Fibroblast of skin of right biceps (primary cell): ENCODE measurements around the gene SSBP3.

Experiments
- DNase-seq: peaks from one replicate; pipeline ENCODE4 v3.0.0-alpha.2; 2013

The SSBP3 gene

DNA sequence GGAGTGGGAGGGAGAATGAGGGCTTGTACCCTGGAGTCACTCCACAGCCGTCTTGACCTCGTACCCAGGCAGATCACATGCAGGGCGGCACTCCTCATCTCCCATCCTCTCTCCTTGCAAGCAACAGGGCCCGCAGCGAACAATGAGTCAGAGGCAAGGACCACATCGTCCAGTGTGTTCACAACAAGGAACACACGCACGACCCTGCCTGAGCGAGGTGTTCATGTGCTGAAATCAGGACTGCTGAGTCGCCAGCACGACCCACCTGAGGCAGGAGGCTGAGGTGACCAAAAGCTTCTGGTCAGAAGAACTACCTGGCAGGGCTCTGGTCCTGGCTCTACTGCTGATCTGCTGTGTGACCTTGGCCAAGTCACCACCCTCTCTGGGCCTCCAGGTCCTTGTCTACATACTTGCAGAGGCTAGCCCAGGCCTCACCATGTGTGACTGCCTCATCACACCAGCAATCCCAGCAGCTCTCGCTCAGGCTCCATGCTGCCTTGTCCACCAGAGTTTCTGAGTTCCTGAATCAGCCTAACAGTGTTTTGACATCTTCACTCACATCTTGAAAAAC is 78.0 kb downstream of the SSBP3 start:
- no peak for DNase-seq

DNA sequence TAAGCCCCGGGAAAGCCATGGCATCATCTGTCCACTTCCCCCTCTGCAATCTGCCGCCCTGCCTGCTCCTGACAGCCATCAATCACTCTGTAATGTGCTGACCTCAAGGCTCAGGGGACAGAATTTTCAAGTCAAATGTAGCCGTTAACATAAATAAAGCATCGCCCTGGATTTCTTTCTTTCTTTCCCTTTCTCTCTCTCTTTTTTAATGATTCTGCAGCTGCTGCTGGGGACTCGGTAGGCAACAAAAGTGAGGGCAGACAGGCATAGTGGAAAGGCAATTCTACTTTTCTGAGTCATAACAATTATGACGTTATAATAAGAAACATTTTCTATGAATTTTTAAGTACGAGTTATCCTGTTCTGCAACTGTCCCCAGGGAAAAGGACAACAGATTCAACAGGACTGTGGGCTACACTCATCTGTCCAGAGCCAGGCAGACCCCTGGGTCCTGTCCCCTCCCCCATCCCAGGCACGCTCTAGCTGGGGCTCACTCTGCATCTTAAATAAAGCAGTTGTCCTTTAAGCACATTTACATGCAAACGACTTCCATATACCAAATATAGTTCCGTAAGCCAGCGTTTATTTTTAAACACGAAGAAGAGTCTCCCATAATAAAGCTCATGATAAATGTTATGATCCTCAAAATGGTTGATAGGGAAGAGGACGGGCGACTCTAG is 78.7 kb downstream of the SSBP3 start:
- peak; percentile 71 for DNase-seq

DNA sequence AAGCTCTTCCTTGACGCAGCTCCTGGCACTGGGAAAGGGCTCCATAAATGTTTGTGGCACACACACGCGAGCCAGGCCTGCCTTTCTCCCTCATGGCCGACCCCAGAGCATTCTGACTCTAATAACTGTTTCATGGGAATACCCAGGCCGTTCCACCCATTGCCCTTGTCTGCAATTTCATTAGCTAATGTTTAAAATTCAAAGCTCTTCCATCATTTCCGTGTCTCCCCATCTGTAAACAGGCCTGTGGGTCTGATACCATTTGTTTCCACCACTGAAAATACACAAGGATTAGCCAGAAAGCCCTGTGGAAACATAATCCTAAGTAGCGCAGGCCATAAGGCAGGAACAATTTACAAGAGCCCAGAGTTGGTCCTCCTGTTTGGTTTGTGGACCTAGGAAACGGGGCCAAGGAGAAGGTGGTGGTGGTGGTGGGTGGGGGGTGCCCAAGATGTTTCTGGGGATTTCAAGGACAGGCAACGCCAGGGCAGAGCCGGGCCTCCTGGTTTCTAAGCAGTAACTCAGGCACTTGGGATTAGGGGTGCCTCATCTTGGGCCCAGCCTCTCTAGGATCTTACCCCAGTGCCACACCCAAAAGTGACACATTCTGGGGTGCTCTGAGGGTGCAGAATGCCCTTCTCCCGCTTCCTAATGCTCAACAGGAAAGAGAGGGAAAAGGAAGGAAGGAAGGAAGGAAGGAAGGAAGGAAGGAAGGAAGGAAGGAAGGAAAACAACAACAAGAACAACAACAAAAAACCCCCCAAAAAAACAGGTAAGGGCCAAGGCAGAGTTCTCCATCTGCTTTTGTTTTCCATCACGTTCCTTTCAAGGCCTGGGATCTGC is 79.4 kb downstream of the SSBP3 start:
- no peak for DNase-seq

DNA sequence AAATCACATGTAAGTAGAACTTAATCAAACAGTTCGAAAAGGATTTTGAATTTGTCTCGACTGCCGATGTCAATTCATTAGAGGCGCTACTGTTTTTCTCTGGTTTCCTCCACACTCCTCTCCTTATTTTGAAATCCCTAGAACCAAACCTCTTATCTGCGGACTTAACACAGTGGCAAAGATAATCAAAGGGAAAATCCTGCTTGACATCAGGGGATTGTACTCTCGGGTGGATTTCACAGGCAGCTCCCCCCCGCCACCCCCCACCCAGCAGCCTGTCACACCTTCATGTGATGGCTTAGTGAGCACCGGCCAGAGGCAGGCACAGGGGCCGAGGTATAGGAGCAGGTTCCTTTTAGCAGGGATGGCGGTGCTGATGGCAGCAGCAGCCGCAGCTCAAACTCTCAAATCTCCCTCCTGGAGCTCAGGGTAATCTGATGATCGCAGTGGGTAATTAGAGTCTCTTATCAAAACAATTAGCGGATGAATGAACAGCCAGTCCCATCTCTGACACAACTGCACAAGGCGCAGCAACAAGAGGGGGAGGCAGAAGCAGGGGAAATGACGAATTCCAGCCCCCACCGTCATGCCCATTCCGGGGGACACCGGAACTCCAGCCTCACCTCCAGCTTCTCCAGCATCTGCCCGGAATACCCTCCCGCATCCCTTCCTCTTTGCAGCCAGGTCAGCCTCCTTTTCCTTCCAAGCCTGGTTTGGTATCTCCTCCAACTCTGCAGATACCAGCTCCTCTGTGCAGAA is 80.3 kb downstream of the SSBP3 start:
- DNase-seq = no peak

DNA sequence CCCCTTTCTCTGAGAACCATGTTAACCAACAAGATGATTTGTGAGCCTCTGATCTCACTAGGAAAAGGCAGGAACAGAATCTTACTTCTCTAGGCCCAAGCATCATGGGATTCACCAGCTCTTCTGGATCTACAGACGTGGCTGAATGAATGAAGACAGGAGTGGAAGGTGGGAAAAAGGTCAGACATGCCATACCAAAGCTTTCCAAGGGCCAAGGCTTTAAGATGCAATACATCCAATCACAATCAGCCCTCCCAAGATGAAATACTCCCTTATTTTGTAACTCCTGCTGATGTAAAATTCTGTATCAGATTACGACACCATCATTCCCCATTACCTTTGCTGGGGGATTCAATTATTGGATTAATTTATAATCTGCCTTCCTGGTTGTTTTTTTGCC is 80.9 kb downstream of the SSBP3 start:
- DNase-seq = no peak

DNA sequence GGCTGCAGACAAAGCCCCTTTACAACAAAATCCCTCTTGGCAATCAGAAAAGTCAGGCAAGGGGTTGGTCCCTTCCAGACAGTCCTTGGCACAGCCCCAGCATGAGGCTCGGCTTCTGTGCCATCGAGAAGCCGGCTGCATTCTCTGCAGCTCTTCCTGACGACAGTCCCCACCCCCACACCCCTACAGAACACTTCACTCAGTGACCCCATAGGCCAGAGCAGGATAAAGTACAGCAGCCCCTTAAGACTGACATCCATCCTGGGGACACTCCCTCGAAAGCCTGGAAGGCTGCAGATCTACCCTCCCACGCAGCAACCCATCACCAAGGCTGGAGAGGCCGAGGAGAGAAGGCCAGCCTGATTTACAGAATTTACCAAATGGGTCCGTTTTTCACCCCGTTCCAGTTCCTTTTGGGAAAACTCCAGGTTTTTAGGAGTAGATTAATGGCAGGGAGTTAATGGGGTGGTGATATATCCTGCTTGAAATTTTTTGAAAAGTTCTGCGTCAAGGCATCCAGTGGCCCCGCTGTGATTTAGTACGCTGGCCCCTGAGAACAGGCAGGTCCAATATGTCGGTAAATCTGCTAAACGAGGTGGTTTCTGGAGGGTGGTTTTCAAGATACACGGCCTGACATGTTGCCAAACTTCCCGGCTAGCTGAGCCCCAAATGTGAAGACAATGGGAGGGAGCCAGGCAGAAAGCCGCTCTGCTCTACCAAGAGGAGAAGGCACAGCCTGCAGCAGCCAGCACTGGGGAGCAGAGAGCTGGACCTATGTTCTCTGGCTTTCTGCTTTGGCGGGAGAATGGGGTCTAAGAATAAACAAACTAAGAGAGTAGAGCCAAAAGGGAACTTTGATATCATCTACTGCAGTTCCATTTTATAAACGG is 81.7 kb downstream of the SSBP3 start:
- no peak for DNase-seq

DNA sequence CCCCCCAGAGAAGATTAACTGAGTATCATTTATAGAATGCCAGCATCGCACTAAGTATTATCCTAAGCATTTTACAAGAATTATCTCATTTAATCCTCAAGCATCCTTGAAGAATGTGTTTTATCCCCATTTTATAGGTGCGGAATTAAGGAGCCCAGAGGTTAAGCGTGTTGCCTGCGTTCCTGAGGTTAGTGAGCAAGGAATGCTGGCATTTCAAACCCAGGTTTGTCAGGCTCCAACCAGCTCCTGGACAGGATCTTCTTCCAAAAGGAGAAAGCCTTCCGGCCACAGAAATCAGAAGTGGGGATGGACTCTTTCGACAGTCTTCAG is 82.3 kb downstream of the SSBP3 start:
- DNase-seq = no peak

DNA sequence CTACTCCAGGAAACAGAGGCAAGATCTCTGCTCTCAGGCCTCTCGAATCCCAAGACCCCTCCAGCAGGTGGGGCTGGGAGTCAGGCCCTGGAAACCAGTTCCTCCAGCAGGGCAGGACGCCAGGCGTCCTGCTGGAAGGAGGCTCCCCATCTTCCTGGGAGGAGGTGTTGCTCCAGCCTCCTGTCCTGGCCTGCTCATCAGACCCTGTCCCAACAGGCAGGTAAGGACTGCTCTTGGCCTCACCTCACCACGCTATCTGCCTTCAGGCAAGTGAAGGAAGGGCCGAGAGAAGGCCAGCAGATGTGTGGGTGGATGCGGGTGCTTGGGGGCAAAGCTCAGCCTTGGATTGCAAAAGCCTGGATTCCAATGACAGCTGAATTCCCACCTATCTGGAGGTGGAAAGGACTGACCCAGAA is 82.9 kb downstream of the SSBP3 start:
- no peak for DNase-seq

DNA sequence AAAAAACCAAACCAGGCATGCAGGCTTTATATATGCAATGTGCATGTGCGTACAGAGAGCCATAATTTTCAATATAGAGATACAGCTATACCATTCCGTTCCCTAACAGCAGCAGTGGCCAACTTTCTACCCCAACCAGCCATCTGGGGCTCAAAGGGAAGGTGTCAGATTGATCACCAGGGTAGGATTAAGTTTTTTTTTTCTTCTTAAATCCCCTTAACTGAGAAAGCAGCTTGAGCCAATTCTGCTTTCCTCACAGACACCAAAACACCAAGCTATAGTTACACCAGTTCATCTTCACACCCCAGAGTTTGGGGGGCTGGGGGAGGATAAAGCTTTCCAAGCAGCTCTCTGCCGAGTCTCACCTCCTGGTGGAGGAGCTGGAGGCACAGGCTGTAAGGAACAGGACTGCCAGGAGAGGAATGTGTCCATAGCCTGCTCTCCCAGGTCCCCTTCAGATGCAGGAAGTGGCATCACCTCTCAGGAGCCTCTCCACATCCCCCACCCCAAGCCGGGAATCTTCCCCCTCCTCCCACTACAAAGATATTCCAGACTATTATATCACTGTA is 87.9 kb downstream of the SSBP3 start:
- no peak for DNase-seq

DNA sequence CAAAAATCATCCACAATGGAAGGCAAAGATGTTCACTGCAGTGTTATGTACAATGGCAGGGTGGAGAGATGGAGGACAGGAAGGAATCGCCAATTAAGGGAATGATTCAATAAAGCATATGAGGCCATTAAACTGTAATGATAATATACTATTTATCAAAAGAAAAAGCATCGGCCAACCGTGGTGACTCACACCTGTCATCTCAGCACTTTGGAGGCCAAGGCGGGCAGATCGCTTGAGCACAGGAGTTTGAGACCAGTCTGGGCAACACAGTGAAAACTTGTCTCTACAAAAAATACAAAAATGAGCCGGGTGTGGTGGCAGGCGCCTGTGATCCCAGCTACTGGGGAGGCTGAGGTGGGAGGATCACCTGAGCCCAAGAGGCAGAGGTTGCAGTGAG is 89.1 kb downstream of the SSBP3 start:
- peak; percentile 50 for DNase-seq

DNA sequence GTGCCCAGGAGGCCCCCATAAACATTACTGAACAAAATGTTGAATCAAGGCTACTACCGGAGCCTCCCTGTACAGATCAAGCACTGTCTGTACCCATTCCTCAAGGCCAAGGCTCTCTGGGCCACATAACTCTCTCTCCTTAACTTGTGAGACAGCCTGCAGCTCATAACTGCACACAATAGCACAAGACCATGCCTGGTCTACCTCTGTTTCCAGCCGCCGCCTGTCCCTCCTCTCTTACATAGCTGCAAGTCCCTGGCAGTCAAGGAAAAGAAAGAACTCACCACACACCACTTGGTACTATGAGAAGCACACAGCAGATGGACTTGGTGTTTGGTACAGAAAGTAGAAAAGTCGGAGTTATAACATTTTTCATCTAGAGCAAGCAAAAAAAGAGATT is 91.1 kb downstream of the SSBP3 start:
- DNase-seq = no peak

DNA sequence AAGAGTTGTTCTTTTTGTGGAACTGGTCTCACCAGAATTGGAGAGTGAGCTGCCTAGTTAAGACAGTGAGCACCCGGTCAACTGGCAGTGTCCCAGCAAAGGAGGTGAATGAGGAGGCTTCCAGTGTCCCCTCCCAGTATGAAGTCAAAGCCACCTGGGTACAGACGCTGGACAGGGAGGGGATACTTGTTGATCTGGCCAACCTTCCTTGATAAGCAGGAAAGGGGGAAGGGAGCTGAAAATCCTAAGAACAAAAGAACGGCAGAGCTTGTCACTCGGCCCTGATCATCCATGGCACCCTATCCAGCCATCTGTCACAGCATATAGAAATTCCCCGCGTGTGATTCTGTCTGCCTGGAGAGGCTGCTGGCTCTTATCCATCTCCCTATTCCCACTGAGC is 91.5 kb downstream of the SSBP3 start:
- no peak for DNase-seq

DNA sequence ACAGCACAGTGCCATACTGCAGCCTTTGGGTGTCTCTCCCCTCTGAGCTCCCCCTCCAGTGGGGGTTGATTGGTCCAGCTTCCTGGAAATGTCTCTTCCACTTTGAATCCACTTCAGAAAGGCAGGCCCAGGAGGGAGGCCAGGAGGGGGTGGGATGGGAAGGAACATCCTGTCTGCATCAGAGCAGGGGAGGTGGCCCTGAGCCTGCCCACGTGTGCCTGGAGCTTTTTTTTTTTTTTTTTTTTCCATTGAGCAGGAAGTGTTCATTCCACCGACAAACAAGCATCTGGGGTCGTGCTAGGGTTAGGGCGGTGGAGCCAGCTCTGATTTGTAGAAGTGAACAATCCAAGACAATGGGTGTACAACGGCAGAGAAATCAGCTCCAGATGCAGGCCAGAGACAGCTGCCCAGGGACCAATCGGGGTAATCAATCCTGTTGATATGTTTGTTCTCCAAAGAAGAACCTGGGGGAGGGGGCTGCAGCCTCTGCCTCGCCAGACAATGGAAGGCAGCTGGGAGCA is 93.3 kb downstream of the SSBP3 start:
- peak; percentile 92 for DNase-seq

DNA sequence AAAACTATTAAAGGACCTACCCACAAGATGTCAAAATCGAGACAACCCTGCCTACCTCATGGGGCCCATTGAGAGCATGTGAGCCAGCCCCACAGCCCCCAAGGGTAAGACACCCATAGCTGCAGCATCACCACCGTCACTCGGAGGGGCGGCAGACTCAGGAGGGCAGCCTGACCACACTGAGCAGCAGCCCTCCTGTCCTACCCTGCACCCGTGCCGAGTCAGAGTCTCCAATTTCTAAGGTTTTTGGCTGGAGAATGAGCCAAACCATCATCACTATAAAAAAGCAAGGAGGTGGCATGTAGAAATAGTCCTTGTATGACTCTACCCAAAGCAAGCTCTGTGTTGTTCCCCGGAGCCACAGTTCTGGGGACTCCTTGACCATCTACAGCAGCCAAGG is 94.7 kb downstream of the SSBP3 start:
- DNase-seq = peak; percentile 62

DNA sequence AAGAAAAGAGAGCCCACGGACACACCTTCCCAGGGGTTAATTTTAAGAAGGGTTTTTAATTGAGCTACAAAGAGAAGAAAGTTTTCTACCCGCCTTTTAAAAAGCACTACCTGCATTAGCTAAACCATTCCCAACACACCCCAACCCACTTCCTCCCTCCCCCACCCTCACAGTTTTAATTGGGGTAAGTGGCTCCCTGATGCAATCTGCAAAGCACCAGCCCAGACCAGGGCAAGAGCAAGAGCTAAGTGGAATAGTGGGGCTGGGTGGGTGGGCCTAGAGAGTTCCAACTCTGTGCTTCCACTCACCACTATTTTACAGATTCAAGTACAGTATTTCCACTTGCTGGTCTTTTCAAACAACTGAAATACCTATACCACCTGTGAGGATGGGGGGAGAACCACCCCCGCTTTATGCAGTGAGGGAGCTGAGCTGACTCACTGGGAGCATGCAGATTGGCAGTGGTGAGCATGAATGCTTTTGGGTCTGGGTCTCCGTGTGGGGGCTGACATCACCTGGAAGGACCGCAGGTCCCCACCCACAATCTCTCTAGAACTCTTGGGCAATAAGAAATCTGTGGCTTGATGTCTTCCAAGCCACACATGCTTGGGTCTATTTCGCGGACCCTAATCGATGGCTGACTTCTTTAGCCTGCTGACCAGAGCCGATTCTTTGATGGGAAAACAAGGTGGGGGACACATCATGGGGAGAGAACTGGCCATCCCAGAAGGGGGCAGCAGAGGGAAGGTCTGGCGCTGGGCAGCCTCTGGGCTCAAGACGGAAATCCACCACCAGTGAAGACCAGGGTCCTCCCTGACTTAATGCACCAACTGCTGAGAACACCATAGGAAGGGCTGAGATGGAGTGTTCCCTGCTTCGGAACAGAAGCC is 95.5 kb downstream of the SSBP3 start:
- DNase-seq = peak; percentile 30

DNA sequence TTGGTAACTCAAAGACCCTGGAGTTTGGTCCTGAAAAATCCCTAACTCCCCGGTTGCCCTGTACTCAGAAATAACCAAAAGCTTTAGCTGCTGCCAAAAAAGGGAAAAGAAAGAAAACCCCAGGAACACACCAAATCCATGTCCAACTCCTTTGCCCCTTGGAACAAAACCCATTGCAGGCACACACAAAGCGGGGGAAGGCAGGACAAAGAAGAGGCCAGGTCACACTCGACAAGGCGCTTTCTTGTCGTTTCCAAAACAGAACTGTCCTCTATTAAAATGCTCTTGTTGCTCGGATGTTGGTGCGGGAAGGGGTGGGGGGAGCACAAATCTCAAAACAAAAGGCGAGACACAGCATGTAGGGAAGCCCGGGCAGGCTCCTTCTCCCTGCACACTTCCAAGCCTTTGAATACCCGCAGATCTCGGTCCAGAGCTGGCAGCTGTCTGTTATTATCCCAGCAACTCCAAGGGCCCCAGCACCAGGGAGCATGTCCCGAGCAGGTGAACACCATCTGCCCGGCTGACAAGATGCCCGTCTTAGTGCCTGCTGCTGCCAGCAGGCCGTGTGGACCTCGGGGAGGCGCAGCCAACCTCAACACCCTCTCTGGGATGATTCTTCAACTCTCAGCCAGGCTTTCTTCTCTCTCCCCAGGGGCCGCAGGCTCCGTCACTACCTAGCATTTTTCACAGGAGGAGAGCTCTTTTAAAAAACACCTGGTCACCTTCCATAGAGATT is 96.4 kb downstream of the SSBP3 start:
- no peak for DNase-seq

DNA sequence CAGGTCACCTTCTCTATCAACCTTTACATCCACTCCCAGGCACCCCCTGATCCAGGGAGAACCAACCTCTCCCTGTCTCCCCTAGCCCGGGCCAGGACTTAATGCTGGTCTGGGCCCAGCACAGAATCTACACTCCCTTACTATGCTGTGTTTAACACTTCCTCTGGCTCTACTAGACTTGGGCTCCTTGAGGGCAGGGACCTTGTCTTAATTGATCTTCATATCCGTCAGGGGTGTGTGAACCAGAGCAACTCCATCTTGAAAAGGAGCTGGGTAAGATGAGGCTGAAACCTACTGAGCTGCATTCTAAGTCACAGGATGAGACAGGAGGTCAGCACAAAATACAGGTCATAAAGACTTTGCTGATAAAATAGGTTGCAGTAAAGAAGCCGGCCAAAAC is 98.9 kb downstream of the SSBP3 start:
- DNase-seq = no peak

DNA sequence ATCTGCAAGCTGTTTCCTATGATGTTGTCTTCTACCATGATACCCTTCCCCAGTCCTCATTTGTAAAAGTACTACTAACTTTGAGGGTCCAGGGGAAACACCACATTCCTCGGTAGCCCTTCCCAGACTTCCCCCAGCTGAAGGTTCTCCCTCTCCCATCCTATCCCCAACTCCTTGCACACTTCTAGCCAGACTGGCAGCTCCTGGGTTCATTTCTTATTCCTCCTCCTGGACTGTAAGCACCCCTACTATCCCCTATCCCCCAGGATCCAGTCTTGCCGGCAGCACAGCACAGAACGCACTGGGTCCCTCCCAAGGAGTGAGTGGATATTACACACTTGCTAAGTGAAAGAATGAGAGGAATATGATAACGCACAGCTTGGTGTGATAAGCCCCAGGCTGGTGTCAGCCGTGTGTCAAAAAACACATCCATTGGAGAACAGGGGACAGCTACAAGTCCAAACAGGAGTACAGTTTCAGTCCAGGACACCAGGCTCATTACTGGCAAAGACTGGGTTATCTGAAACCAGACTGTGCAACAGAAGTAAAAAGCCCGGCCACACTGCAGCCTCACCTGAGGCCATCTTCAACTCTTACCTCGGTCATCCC is 100.2 kb downstream of the SSBP3 start:
- no peak for DNase-seq

DNA sequence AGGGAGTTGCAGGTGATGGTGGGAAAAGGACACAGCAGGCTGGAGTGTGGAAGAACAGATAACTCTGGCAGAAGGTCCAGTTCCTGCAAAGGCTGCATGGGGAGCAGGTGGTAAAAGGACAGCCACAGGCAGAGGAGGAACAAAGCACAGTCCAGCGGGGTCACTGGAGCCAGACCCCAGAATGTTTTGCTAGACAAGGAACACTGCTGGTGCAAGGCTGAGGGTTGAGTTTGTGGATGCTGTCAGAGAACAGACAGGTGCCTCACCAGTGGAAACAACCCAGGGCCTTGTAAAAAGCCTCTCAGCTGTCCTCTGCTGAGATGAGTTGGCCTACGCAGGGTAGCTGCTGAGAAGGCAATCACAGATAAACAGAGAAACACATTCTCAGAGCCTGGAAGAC is 101.7 kb downstream of the SSBP3 start:
- DNase-seq = no peak
